Omental fat pad (tissue), 4 donors: ENCODE results near the gene EXO1. TPM values are rescaled to one million over a fixed set of nuclear protein-coding genes. Genes with fewer than 3 reads are reported as not detected.
"Not testable (repeated sequence)": the region's sequence is repeated elsewhere in the genome, so short reads cannot be mapped to it uniquely, and the experiment has no call there.

Experiments
- ATAC-seq: fragments of 150-250 bp; one replicate; pipeline ENCODE4 v1.9.1; 2016; ENCODE audit warnings: mild to moderate bottlenecking, moderate library complexity; ENCODE audit not compliant: low FRiP score
- DNase-seq: peaks from one replicate; pipeline ENCODE4 v3.0.0-alpha.2; 2019; ENCODE audit warnings: low spot score
- CTCF ChIP-seq, 3 donors: fragments of 450-650 bp; IDR thresholded peaks; one replicate each; pipeline ENCODE4 v1.5.1; 2016 to 2017; ENCODE audit warnings: antibody characterized with exemption in 3 of 3, mild to moderate bottlenecking in 3 of 3, moderate library complexity in 2 of 3
- total RNA-seq, 4 donors: library from RNA; depleted of rRNA; stranded (reverse); fragments of >200 nt; gene quantifications; one replicate each; pipeline ENCODE4 v1.1.0, GENCODE V29; 2016

EXO1 gene
- total RNA-seq, 4 donors from 2014 or later = 0.63 to 1.2 TPM; not detected in 2

GRCh38 chr1:241823925-241824324 is 24.1 kb upstream of the EXO1 start:
- ATAC-seq (no peak), DNase-seq (no peak)
- TF ChIP-seq CTCF (IDR thresholded peaks at IDR 0.05) = no peak

GRCh38 chr1:241825581-241825980 is 22.4 kb upstream of the EXO1 start:
- ATAC-seq (no peak), DNase-seq (no peak)
- TF ChIP-seq CTCF (IDR thresholded peaks at IDR 0.05) = no peak

GRCh38 chr1:241826613-241827012 is 21.4 kb upstream of the EXO1 start:
- DNase-seq = not testable (repeated sequence)

GRCh38 chr1:241827264-241827663 is 20.7 kb upstream of the EXO1 start:
- DNase-seq (no peak), ATAC-seq (no peak)
- no peak for TF ChIP-seq CTCF (IDR thresholded peaks at IDR 0.05)

More at GRCh38 chr1:241826613-241827012, 21.4 kb upstream of the EXO1 start:
- ATAC-seq = not testable (repeated sequence)

- ATAC-seq (peak; percentile 48), DNase-seq (no peak)
- TF ChIP-seq CTCF (IDR thresholded peaks at IDR 0.05) = no peak
These were observed 19.5 kb upstream of the EXO1 start for GRCh38 chr1:241828463-241829021.

- ATAC-seq = no peak
- TF ChIP-seq CTCF (IDR thresholded peaks at IDR 0.05) = no peak
- no peak for DNase-seq
These were observed 18.5 kb upstream of the EXO1 start for GRCh38 chr1:241829468-241829867.

- no peak for ATAC-seq
- no peak for DNase-seq
- no peak for TF ChIP-seq CTCF (IDR thresholded peaks at IDR 0.05)
These were observed 13.1 kb upstream of the EXO1 start for GRCh38 chr1:241834733-241835377.
